HG03135 (cell line): ENCODE measurements around the gene TIAM1.
"Not testable (repeated sequence)": the region's sequence is repeated elsewhere in the genome, so short reads cannot be mapped to it uniquely, and the experiment has no call there.

Source experiments
- ATAC-seq: cut with Tn5 transposase; IDR thresholded peaks from one replicate; pipeline ENCODE4 v1.9.1; 2021; ENCODE audit warnings: mild to moderate bottlenecking, moderate library complexity; ENCODE audit not compliant: unreplicated experiment

TIAM1 gene

DNA sequence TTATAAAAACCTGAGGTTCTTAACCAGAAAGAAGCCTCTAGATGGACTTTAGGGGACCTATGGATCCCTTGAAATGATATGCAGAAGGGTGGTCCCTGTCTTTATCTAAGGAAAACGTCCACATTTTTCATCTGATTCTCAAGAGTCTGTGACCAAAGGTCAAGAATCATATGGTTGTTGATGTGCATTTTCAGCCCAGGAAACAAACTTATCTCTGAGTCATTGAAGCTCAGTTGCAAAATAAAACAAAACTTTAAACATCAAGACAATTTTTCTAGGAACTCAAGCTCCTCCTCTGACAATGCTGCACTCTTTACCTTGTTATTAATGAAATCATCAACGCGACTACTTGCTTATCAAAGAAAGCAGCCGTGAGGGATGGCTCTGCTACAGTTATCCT is 83.3 kb downstream of the TIAM1 start:
- no peak for ATAC-seq

DNA sequence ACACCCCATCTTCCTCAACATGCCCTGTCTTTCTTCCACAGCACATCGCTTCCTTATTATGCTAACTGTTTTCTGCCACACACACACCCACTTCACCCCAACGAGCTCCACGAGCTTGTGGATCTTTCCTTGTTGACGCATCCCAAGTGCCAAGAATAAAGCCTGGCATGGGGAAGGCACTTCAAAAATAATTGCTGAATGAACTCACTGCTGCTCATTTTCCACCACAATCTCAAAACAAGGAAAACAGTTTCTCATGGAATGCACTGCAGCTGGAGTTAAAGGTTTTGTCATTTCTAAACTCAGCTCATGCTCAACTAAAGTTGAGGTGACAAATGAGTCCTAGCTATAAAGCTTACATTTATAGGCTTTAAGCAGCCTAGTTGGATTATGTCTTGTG is 86.0 kb downstream of the TIAM1 start:
- ATAC-seq: no peak

DNA sequence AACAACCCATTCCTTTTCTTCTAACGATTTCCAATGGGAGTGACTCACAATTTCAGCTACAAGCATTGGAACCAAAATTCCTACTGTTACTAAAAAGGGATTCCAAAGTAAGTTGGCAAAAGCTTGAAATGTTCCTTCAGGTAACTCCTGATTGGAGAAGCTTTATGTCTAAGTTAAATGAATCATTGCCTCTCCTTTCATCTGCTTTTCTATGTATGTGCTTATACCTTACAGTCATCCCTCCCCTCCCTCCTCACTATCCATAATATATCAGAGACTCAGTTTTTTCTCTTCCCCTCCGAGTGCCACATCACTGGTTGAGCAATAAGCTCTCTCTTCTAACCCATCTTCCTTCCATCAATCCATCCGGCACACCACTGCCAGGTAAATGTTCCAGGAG is 86.8 kb downstream of the TIAM1 start:
- no peak for ATAC-seq

DNA sequence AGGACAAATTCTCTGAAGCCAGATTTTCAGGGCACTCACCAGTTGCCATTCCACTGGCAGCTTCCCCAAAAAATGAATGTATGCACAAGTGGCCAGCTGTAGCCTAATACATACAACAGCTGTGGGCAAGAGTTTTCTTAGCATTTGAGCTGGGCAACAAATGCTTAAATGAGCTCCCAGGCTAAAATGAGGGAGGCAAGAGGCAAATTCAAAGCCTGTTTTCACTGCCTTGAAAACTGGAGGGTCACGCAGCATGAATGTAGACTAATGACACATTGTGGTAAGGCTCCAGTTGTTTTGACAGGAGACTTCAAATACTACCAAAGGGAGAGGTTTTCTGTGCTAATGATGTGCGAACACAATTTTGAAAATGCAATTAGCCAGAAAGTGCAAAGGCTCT is 88.2 kb downstream of the TIAM1 start:
- ATAC-seq: no peak

DNA sequence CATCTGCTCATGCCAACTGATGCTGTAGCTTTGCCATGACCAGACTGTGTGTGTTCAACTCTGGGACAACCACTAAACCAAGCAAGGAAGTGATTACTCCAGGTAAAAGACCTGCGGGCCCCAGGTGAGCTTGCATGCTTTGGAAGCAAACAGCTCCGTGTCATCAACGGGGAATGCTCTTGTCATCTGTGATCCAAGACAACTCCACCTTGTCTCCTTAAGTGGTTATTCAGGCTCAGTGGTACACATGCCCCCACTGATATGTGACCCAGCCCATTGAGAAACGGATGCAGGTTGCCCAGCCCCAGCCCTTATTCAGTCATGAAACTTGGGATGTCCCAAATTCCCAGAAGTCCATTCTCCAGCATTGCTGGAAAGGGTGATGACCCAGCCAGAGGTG is 89.0 kb downstream of the TIAM1 start:
- ATAC-seq: no peak

DNA sequence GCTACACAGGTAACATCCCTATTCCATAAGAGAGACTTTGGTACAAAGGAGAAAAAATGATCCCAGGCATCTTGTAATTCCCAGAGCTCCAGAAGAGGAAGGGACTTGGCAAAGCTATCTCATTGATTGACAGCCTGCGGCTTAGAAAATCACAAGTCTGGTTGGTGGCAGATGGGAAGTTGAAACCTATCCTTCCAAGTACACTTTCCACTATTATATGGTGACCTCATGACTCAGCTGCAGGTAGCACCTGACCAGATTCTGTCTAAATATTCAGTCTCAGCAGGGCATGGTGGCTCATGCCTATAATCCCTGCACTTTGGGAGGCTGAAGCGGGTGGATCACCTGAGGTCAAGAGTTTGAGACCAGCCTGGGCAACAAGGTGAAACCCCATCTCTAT is 89.9 kb downstream of the TIAM1 start:
- no peak for ATAC-seq

DNA sequence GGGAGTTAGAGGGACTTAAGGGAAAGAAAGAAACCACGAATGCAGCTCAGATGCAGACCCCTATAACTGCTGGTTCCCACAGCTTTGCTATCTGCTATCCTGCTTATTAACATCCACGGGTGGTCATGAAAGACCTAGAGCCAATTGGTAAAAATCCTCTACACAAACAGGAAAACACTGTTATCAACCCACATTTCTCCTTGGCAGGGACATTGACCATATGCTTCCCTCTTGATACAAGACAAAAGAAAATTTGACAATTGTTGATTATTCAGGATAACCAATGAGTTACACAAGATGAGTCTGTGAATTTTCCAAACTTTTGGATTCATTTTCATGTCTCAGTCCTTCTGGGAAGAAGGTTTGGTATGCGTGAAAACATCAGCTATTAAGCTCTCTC is 90.4 kb downstream of the TIAM1 start:
- no peak for ATAC-seq

DNA sequence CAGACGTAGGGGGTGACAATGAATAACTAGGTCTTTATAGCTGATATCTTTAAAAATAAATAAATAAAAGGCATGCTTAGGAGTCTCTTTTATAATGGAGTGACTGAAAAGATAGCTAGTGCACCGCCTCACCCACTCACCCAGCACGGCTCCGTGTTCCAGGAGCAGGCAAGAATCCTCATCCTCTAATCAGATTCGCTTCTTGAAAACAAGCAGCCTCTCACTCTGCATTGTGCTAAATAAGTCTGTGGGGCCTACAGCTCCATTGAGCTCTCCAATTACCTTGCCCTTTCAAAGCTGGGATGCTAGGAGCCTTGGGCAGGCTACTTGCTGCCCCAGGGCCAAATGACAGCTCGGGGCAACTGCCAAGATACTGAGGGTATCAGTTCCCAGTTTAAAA is 91.5 kb downstream of the TIAM1 start:
- ATAC-seq: no peak

DNA sequence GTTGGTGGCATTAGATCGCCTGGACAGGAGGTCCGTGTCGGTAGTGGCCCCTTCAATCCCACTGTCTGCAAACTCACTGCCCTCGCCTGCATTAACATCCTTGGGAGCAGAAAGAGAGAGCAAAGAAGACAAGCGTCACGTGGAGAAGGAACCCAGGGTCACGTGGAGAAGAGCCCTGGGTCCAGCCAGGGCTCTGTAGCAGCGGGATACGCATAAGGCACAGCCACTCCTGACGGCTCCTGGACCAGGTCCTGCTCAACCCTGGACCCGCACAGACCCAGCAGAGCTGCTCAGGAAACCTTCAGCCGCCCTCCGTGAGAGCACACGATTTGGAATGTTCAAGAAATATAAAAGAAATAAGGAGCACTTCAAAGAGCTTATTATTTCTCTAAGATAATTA is 92.0 kb downstream of the TIAM1 start:
- ATAC-seq: no peak

DNA sequence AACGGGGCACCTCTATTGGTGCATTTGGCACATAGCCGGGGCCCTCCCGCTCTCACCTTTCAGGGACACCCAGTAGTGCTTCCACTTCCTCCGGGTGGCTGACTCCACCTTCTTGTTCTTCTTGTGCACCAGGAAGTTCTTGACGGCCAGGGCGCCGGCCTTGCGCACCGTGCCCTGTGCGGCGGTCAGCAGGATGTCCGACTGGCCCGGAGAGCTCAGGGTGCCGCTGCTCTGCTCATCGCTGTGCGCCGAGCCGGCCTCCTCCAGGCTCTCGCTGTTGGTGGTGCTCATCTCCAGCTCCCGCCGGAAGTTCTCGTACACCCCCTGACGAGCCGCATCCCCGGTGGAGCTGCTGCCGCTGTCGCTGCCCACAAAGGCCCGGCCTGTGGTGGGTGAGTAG is 92.4 kb downstream of the TIAM1 start:
- no peak for ATAC-seq

DNA sequence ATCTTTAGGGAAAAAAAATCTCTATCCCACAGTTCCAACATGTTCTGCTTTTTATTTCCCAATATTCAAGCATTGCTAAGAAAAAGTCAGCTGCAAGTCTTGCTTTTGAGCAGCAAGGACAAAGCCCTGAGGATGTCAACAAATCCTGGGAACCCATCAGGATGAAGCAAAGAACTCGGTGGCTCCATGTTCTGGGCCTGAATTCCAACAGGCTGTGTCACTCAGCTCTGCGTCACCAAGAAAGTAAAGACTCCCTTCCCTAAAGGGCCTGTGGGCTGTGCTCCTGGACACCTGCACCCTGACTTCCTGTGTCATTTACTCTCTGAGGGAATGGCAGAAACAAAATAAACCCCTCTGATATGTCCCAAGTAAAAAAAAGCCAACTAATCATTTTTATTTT is 95.5 kb downstream of the TIAM1 start:
- ATAC-seq: no peak

DNA sequence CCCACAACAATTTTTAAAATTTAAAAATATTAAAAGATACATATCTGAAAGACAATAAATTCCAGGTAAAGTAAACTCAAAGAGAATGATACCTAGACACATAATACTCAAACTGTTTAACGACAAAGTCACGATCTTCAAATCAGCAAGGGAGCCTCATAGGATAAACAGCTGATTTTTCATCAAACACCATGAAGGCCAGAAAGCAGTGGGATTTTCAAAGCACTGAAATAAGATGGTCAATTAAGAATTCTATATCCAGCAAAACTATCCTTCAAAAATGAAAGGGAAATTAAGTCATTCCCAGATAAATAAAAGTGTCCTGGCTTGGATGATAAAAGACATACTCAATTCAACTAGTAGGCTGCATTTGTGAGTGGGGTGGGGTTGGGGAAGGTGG is 100.5 kb downstream of the TIAM1 start:
- no peak for ATAC-seq

DNA sequence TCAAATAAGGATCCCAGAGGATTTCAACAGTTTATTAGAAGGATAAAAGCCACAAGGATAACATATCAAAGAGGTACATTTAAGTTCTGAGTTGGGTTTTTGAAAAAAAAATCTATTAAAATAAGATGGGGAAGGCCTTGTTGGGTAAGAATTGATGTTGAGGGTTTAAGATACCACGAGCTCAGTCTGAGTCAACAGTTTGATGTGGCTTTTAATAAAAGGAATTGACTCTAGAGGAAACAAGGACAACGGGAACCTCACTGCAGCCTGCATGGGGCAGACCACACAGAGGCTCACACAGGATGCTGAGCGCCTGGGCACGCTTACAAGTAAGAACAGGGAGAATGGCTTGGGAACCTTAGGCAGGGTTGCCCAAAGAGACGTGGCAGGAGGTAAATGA is 107.5 kb downstream of the TIAM1 start:
- no peak for ATAC-seq

DNA sequence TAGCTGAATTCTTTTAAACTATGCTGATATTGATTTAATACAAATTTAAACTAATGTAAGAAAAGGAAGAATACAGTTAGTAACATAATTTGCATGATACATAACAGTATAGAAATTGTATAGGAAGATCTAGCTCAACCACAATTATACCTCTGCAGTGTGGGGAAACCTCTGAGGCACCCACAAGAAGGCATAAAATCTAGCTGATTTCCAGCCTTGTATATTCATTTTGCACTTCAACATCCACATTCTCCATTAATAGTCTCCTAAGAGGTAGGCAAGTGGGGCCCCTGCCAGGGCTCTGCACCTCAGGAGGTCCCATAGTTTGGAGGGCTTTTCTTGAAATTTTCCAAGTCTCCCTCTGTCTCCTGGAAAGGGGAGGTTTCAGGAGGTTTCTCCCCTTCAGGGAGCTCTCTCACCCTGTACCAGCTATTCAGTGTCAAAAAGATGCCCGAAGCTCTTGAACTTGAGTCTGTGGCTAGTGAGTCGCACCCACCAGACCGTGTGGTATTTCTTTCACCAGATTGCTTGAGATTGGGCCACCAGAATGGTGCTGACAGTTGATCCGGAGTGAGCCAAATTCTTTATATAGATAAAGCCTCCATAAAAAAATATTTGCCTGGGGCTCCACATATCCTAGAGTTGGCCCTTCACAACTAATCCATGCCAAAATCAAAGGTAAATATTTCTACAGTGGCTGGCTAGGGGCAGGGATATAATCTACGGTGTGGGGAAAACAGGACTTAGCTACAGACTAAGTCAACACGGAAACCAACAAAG is 108.2 kb downstream of the TIAM1 start:
- no peak for ATAC-seq

DNA sequence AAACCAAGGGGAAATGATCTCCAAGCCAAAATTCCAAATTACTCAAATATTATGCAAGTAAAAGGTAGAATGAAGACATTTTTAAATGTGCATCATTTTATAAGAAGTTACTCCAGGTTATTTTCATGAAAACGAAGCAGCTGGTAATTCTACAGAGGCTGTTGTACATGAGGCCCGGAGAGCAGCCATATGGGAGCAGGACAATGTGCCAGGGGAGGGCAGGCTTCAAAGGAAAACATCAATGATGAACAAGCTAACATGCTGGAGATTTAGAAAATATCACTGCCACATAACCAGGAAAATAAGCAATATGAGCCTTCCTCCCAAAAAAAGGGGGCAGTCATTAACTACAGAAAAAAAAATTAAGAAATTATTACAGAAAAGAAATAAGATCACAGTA is 109.1 kb downstream of the TIAM1 start:
- no peak for ATAC-seq

DNA sequence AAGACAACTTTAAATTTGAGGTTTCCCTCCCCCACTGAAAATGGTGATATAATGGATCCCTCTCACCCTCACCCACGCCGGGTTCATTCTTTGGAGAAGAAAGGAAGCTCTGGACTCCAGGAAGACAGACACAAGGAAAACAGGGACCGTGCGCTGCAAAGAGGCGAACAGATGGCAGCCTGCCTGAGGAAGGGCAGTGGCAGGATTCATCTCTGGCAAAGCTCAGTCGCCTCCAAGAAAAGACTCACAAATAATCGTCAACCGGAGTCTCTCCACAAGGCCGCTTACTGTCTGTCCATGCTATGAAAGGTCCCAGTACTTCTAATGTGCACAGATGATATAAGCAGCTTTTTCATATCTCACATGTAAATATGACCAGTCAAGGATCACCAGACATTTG is 110.3 kb downstream of the TIAM1 start:
- ATAC-seq: no peak

DNA sequence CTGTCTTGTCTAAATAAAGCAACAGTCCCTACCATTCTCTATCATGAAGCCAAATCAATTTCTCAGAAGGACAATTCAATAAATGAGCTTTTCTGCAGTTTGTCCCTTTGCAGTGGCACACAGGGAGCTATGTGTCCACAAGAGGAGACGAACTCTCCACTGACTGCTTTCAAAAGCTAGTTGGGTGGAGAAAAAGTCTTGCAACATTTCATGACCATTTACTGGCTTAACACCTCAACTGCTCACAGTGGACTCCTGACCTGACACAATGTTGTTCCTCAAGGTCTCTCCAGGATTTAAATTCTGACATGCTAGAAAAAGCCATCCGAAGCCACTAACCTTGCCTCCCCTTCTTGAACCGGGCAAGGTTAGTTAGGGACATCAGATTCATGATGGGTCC is 111.7 kb downstream of the TIAM1 start:
- no peak for ATAC-seq

DNA sequence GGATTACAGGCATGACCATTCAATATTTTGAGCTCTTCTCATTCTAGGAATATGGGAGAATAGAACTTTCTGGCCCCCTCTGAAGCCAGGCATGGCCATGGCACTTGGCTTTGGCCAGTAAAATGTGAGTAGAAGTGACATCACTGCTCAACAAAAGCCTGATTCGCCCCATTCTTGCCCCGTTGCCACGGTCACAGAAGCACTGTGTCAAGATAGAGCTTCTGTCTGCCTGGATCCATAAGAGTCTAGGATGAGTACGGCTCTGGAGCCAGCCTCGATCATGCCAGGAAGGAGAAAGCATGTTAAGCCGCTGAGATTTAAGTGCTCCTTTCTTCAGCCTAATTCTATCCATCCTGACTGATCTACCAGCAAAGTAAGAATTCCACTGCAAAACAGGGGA is 113.1 kb downstream of the TIAM1 start:
- no peak for ATAC-seq

DNA sequence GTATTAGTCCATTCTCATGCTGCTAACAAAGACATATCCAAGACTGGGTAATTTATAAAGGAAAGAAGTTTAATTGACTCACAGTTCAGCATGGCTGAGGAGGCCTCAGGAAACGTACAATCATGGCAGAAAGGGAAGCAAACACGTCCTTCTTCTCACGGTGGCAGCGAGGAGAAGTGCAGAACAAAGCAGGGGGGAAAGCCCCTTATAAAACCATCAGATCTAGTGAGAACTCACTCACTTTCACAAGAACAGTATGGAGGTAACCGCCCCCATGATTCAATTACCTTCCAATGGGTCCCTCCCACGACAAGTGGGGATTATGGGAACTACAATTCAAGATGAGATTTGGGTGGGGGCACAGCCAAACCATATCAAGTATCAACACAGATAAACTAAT is 115.3 kb downstream of the TIAM1 start:
- ATAC-seq: not testable (repeated sequence)

DNA sequence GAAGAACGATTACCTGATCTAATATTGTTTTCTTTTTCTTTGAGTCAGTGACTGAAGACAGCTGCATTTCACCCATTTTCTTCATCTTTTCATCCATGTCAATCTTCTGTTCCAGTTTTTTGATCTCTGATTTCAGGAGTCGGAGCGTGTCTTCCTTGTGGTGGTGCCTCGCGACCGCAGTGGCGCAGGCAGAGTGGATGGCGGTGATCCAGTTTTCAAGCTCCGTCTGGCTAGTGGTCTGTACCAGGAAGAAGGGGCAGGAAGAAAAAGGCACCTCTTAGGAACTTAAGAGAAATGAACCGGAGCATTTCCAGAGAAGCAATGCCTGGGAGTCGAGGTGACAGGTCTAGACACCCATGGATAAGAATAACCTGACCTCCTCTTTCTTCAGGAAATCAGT is 118.3 kb downstream of the TIAM1 start:
- ATAC-seq: no peak

DNA sequence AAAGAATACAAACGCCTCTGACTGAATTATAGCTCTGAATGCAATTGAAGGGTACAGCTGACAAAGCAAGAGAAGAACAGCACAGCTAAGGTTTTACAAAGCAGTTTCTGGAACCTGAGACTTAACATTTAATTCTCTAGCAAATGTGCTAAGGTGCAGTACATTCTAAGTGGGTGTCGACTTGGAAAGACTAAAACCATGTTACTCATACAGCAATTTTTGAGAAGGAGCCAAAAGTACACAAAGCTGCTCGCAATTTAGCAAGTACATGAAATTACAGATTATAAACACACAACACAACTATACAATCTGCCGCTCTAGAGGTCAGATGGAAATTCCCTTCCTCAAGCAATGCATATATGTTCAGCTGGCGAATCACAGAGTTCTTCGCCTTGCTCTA is 121.9 kb downstream of the TIAM1 start:
- ATAC-seq: no peak

DNA sequence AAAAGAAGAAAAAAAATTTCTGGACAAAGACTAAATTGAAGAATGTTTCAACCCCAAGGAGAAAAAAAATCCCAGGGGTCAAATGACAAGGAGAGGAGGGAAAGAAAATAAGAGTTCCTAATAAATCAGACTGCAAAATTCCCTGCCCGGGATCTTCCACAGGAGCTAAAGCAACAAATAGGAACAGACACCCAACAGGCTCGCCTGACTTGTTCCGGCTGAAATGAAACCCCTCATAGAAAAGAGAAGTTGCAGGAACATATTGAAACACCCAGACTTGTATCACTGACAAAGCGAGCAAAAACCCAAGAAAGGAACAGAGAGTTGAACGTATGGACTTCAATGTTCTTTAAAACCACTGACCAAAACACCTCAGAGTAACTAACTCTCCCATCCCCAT is 123.0 kb downstream of the TIAM1 start:
- ATAC-seq: no peak

DNA sequence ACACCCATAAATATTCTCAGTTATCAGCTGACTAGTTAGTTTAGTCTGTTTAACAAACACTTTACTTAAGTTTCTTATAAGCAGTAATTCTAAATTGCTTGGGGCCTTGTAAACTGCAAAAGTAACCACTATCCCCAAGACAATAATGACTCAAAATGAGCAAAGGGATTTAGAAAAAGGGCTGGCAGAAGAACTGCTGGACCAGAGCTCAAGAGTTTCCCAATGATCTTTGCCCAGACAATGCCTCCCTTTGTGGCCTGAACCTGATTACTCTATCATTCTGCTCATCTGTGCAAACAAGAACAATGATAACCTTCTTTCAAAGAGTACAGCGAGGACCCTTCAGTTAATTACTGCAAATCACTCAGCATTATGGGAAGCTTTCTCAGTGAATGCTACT is 123.5 kb downstream of the TIAM1 start:
- no peak for ATAC-seq
